Tibial nerve (tissue), 4 donors: ENCODE data around the gene OSBPL3.

Source experiments
- CTCF ChIP-seq, 5 experiments: fragments of 200-600 bp in 3 of 5; fragments of 450-650 bp in 2 of 5; sonication (generic) in 3 of 5; IDR thresholded peaks; one replicate each; pipeline ENCODE4 v1.5.1; 2016 to 2019; ENCODE audit warnings: antibody characterized with exemption in 5 of 5, mild to moderate bottlenecking in 3 of 5, moderate library complexity in 2 of 5
- EP300 ChIP-seq, 2 donors: sonication (generic); formaldehyde crosslinking; IDR thresholded peaks; one replicate each; pipeline ENCODE4 v1.6.1; 2017; ENCODE audit warnings: antibody characterized with exemption in 2 of 2, mild to moderate bottlenecking in 1 of 2
- POLR2A ChIP-seq, 2 donors: fragments of 450-650 bp; IDR thresholded peaks; one replicate each; pipeline ENCODE4 v1.6.1; 2017; ENCODE audit warnings: antibody characterized with exemption in 2 of 2, mild to moderate bottlenecking in 2 of 2, moderate library complexity in 2 of 2

- TF ChIP-seq POLR2A (IDR thresholded peaks at IDR 0.05) (no peak), CTCF (IDR thresholded peaks at IDR 0.05) (no peak), EP300 (IDR thresholded peaks at IDR 0.05) (no peak)
These were observed 83.9 kb downstream of the OSBPL3 start for GRCh38 chr7:24896031-24896501.
